ENCODE measurements around the gene EHMT1. TPM values are rescaled to one million over a fixed set of nuclear protein-coding genes. Genes with fewer than 3 reads are reported as not detected.

EHMT1 gene
- total RNA-seq, 1 donor, result 56.6 TPM

DNA sequence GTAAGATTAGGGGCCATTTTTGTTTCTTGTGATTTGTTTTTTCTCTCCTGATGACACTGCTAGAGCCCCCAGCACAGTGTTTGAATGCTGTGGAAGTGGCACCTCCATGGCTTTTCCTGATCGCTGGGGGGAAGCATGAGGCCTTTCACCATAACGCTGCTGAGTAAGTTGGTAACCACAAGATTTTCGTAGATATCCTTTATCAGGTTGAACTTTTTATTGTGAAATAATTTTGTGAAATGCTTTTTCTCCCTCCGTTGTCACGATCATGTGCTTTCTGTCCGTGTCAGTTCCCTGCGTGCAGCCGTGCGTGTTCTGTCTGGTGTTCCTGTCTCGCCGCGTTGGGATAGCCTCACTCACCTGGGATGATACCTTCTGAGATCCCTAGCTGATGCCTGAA is 59.4 kb downstream of the EHMT1 start:
- peaks cover 43% of the 10 kb centered on the region for H3K4me1 ChIP-seq (ENCODE audit: insufficient read depth, low read length)
- H3K27me3 ChIP-seq (ENCODE audit: insufficient read depth, low read length), result no peaks in the 10 kb centered on the region

DNA sequence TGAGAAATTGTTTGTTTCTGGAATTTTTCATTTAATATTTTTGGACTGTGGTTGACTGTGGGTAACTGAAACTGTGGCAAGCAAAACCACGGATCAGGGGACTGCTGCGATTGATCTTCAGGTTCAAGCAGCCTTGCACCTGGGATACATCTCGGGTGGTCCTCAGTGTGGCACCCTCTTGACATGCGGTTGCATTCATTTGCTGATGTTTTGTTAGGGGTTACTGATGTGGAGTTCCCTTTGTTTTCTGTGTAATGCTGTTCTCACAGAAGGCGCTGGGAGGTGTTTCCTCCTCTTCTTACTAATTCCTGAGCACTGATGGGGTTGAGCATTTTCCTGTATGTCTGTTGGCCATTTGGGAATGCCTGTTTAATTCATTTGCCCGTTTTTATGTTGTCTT is 60.4 kb downstream of the EHMT1 start:
- no peaks in the 10 kb centered on the region for H3K27me3 ChIP-seq (ENCODE audit: insufficient read depth, low read length)
- peaks cover 39% of the 10 kb centered on the region for H3K4me1 ChIP-seq (ENCODE audit: insufficient read depth, low read length)
- H3K9me3 ChIP-seq (ENCODE audit: low read depth, low read length), result no peaks in the 10 kb centered on the region
- no peak overlapping the region for H3K4me3 ChIP-seq (ENCODE audit: low read length)

More for the DNA sequence above, 59.4 kb downstream of the EHMT1 start:
- H3K4me3 ChIP-seq (ENCODE audit: low read length), result no peak overlapping the region
- H3K9me3 ChIP-seq (ENCODE audit: low read depth, low read length), result no peaks in the 10 kb centered on the region

DNA sequence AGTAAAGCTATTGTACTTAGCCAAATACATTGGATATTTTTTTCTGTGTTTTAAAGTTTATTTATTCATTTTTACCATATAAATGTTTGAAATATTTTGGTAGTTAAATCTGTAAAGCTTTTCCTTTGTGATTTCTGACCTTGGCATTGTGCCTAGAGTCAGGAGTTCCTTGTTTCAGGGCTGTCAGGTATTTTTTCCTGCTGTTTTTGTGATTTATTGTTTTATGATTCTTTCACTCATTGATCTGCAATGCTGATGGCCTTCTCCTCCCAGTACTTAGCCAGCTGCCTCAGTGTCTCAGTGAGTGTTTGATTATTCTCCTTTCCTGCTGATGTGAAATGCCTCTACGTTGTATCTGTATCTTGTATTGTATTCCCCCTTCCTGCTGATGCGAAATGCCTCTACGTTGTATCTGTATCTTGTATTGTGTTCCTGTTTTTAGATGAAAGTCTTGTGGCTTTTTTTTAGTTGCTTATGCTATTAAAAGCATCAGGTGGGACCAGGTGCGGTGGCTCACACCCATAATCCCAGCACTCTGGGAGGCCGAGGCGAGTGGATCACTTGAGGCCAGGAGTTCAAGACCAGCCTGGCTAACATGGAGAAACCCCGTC is 61.0 kb downstream of the EHMT1 start:
- no peaks in the 10 kb centered on the region for H3K9me3 ChIP-seq (ENCODE audit: low read depth, low read length)
- H3K4me3 ChIP-seq (ENCODE audit: low read length), result no peak overlapping the region
- no peaks in the 10 kb centered on the region for H3K27me3 ChIP-seq (ENCODE audit: insufficient read depth, low read length)
- peaks cover 39% of the 10 kb centered on the region for H3K4me1 ChIP-seq (ENCODE audit: insufficient read depth, low read length)

DNA sequence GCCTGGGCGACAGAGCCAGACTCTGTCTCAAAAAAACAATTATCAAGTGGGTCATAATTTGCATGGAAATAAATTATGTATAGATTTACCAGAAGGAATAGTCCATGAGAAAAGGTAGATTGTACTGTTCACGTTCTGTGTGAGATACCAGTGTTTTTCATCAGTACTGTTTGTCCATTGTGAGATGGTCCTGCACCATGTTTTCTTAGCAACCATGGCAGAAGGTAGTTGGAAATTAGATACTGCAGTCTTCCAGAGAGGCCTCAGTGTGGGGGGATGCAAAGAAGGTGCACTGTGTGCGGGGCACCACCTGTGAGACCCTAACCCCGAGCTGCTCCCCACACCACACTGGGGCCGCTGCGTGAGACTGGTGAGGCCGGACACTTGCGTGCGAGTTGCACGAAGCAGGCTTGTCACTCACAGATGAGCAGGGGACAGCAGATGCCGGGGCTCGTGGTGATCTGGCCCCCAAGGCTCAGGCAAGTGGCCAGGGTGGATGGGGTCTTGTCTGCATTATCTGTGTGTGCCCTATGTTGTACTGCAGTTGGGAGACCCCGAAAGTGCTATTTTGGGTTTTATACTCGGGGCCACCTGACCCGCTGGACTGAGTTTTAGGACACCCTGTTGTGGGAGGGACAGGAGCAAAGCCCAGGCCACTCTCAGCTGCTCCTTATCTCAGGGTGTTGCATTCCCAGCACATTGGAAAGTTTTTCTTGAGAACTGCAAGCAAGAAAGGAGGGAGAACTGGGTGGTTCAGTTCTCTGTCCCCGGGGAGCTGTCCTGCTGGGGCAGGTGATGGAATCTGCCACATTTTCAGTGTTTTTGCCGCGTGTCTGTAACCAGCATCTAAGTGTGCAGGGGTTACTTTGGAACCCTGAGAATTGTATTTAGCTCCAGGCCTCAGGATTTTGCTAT is 61.9 kb downstream of the EHMT1 start:
- no peak overlapping the region for H3K4me3 ChIP-seq (ENCODE audit: low read length)
- no peaks in the 10 kb centered on the region for H3K9me3 ChIP-seq (ENCODE audit: low read depth, low read length)
- H3K4me1 ChIP-seq (ENCODE audit: insufficient read depth, low read length), result peaks cover 39% of the 10 kb centered on the region
- H3K27me3 ChIP-seq (ENCODE audit: insufficient read depth, low read length), result no peaks in the 10 kb centered on the region

DNA sequence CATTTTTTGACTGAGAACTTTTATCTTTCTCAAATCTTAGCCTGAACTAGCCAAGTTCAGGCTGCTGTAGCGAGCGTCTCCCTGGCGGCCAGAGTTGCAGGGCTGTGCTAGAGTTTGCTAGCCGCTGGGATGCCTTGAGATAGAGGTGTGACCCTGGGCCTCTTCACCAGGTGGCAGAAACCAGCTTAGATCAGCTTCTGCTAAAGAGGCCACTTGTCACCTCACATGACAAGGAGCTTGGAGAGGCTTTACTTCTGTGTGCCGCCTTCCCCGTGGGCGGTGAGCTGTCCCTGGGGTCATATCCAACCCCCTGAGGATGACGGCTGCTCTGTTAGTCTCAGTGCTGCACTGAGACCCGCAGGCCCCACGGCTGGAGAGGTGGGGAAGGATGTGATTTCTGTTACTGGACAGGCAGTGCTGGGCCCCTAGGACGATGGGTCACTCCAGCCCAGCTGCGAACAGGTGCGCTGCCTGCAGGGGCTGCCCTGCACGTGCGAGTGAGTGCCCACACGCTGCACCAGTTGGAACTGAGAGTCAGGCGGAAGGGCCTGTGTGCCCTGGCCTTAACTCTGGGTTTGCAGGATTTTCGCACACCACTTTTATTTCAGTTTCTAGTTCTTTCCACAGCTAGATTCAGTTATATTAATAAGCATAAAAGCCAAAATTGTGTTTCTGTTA is 63.8 kb downstream of the EHMT1 start:
- no peaks in the 10 kb centered on the region for H3K27me3 ChIP-seq (ENCODE audit: insufficient read depth, low read length)
- peaks cover 30% of the 10 kb centered on the region for H3K4me1 ChIP-seq (ENCODE audit: insufficient read depth, low read length)
- H3K4me3 ChIP-seq (ENCODE audit: low read length), result no peak overlapping the region
- H3K9me3 ChIP-seq (ENCODE audit: low read depth, low read length), result no peaks in the 10 kb centered on the region

DNA sequence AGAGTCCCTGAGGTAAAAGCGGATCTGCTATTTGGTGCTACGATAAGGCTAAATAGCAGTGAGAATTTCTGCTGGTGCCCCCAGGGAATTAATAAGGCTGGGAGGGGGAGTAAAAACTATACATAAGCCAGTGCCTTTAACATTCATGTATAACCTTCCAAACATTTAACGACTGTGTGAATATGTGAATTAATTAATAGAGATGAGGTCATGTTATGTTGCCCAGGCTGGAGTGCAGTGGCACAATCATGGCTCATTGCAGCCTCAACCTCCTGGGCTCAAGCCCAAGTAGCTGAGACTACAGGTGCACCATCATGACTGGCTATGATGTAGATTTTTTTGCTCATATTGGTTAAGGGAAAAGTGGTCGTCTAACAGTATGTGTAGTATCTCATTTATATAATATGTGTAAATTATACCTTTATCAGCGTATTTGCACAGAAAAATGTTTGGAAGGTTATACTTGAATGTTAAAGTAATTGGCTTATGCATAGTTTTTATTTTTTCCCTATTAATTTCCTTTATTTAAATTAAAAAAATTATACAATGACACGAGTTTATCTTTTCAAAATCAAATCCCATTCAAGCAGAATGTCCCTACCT is 64.6 kb downstream of the EHMT1 start:
- Histone ChIP-seq H3K4me3 (ENCODE audit: low read length) (no peak overlapping the region), H3K4me1 (ENCODE audit: insufficient read depth, low read length) (peaks cover 27% of the 10 kb centered on the region), H3K9me3 (ENCODE audit: low read depth, low read length) (no peaks in the 10 kb centered on the region), H3K27me3 (ENCODE audit: insufficient read depth, low read length) (no peaks in the 10 kb centered on the region)

DNA sequence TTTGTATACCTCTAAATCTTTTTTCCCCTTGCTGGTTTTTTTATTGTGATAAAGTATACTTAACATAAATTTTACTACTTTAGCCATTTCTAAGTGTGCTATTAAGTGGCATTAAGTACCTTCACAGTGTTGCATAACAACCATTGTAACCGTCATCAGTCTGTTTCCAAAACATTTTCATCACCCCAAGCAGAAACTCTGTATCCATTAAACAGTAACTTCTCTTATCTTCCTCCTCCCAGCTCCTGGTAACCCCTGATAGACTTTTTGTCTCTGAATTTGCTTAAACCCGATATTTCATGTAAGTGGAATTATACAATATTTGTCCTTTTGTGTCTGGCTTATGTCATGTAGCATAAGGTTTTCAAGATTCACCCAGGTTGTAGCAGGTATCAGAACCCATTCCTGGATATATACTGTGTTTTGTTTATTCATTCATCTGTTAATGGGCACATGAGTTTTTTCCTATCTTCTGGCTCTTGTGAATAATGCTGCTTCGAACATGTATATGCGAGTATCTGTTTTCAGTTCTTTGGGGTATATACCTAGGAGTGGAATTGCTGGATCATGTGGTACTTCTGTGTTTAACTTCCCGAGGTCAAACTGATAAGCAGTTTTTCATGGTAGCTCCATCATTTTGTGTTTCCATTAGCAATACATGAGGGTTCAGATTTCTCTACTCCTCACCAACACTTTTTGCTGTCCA is 66.4 kb downstream of the EHMT1 start:
- Histone ChIP-seq H3K27me3 (ENCODE audit: insufficient read depth, low read length) (no peaks in the 10 kb centered on the region), H3K4me1 (ENCODE audit: insufficient read depth, low read length) (peaks cover 29% of the 10 kb centered on the region), H3K9me3 (ENCODE audit: low read depth, low read length) (no peaks in the 10 kb centered on the region), H3K4me3 (ENCODE audit: low read length) (no peak overlapping the region)

DNA sequence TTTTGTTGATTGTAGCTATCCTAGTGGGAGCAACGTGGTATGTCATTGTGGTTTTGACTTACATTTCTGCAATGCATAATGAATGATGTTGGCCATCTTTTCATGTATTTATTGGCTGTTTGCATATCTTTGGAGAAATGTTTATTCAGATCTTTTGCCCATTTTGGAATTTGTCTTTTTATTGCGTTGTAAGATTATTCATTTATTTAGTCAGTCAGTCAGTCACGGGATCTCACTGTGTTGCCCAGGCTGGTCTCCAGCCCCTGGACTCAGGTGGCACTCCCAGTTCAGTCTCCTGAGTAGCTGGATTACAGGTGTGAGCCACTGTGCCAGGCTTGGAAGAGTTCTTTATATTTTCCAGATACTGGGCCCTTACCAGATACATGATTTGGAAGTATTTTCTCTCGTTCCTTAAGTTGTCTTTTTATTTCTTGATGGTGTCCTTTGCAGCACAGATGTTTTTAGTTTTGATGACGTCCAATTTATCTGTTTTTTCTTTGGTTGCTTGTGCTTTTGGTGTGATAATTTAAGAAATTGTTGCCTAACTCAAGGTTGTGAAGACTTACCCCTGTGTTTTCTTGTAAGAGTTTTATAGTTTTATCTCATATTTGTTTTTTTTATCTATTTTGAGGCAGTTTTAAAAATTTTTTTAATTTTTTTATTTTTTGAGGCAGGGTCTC is 67.1 kb downstream of the EHMT1 start:
- peaks cover 28% of the 10 kb centered on the region for H3K4me1 ChIP-seq (ENCODE audit: insufficient read depth, low read length)
- no peaks in the 10 kb centered on the region for H3K9me3 ChIP-seq (ENCODE audit: low read depth, low read length)

DNA sequence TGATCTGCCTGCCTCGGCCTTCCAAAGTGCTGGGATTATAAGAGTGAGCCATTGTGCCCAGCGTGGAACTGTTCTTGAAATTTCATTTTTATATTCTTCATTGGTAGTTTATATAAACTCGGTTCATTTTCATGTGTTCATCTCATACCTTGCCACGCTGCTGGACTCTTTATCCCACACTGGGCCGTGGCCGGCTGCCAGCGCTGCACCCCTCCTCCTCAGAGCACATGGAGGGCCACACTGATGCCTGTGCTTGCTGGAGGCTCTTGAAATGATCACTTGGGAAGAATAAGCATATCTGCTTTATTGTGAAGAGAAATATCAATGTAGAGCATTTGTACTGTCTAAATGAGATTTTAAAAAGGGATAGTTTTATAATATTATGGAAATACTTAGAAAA is 69.5 kb downstream of the EHMT1 start:
- no peaks in the 10 kb centered on the region for H3K9me3 ChIP-seq (ENCODE audit: low read depth, low read length)
- H3K27me3 ChIP-seq (ENCODE audit: insufficient read depth, low read length), result no peaks in the 10 kb centered on the region
- no peak overlapping the region for H3K4me3 ChIP-seq (ENCODE audit: low read length)
- peaks cover 47% of the 10 kb centered on the region for H3K4me1 ChIP-seq (ENCODE audit: insufficient read depth, low read length)

More for the DNA sequence above, 67.1 kb downstream of the EHMT1 start:
- no peaks in the 10 kb centered on the region for H3K27me3 ChIP-seq (ENCODE audit: insufficient read depth, low read length)
- no peak overlapping the region for H3K4me3 ChIP-seq (ENCODE audit: low read length)

DNA sequence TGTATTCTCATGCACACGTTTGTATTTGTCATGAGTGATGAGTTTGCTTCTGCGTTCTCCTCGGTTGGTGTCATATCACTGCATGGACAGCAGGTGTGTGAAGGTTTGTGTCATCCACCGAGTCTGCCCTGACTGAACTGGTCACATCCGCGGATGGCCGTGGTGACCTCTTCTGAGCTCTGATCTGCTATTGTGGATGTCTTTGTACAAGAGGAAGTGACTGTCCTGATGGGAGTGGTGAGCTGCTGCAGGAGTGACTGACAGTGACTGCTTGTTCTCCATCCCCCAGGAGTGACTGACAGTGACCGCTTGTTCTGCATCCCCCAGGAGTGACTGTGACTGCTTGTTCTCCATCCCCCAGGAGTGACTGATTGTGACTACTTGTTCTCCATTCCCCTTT is 69.9 kb downstream of the EHMT1 start:
- H3K9me3 ChIP-seq (ENCODE audit: low read depth, low read length), result no peaks in the 10 kb centered on the region
- no peaks in the 10 kb centered on the region for H3K27me3 ChIP-seq (ENCODE audit: insufficient read depth, low read length)
- peaks cover 47% of the 10 kb centered on the region for H3K4me1 ChIP-seq (ENCODE audit: insufficient read depth, low read length)
- H3K4me3 ChIP-seq (ENCODE audit: low read length), result no peak overlapping the region

DNA sequence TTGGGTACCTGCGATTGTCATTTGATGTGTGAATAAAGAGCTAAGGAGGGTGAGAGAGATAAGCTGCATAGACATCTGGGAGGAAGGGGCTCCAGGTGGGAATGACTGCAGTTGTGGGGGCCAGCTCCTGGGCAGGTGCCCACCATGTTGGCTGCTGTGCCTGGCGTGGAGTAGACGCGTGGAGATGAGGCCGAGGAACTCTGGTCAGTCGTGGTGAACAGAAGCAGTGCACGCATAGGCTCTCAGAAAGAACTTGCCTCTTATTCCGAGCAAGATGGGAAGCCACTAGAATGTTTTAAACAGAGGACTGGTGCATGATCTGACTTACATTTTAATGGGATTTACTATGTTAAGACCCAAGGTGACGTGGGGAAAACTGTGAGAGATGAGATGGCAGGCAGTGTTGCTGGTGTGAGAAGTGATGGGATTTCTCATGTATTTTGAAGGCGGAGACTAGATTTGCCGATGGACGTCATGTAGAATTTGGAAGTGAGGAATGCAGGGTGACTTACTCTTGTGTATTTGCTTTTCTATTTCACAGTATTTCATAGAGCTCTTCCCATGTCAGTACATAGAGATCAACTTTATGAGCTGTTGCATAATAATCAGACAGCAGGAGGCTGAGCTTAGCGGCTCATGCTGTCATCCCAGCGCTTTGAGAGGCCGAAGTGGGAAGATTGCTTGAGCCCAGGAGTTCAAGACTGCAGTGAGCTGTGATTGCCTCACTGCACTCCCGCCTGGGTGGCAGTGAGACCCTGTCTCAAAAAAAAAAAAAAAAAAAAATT is 71.1 kb downstream of the EHMT1 start:
- Histone ChIP-seq H3K4me3 (ENCODE audit: low read length) (no peak overlapping the region), H3K9me3 (ENCODE audit: low read depth, low read length) (no peaks in the 10 kb centered on the region), H3K4me1 (ENCODE audit: insufficient read depth, low read length) (peaks cover 52% of the 10 kb centered on the region), H3K27me3 (ENCODE audit: insufficient read depth, low read length) (no peaks in the 10 kb centered on the region)

DNA sequence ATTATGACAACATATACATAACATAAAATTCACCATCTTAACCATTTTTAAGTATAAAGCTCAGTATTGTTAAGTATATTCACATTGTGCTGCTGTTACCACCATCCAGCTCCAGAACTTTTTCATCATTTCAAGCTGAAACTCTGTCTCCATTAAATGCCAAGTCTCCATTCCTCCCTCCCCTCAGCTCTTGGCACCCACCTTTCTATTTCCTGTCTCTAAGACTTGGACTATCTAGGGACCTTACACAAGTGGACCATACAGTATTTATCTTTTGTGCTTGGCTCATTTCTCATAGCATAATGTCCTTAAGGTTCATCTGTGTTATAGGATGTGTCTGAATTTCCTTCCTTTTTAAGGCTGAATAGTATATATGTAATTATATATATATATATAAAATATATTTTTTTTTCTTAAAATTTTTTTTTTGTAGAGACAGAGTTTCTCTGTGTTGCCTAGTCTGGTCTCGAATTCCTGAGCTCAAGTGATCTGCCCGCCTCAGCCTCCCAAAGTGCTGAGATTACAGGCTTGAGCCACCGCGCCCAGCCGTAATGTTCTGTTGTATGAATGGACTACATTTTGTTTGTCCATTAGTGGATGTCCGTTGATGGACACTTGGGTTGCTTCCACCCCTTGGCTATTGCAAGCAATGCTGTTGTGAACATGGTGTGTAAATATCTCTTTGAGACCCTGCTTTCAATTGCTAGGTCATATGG is 72.3 kb downstream of the EHMT1 start:
- Histone ChIP-seq H3K4me3 (ENCODE audit: low read length) (no peak overlapping the region), H3K4me1 (ENCODE audit: insufficient read depth, low read length) (peaks cover 61% of the 10 kb centered on the region), H3K27me3 (ENCODE audit: insufficient read depth, low read length) (no peaks in the 10 kb centered on the region), H3K9me3 (ENCODE audit: low read depth, low read length) (no peaks in the 10 kb centered on the region)

Data from mononuclear cell (primary cell).